Endothelial cell (in vitro differentiated cells): ENCODE measurements around the gene RNF169. TPM values are rescaled to one million over a fixed set of nuclear protein-coding genes. Genes with fewer than 3 reads are reported as not detected.

Source experiments
- DNase-seq: peaks from one replicate; pipeline ENCODE4 v3.0.0; 2021; ENCODE audit warnings: low spot score
- H3K27ac Mint-ChIP-seq: one replicate; pipeline ENCODE4 v1.8.0; 2021; ENCODE audit warnings: mixed read lengths, inconsistent platforms; ENCODE audit not compliant: unreplicated experiment
- H3K27me3 Mint-ChIP-seq: one replicate; pipeline ENCODE4 v1.8.0; 2021; ENCODE audit warnings: mild to moderate bottlenecking, moderate library complexity, mixed read lengths, inconsistent platforms; ENCODE audit not compliant: unreplicated experiment
- H3K36me3 Mint-ChIP-seq: one replicate; pipeline ENCODE4 v1.8.0; 2021; ENCODE audit warnings: mild to moderate bottlenecking, low read depth, mixed read lengths, inconsistent platforms; ENCODE audit not compliant: unreplicated experiment
- H3K4me1 Mint-ChIP-seq: one replicate; pipeline ENCODE4 v1.8.0; 2021; ENCODE audit warnings: mild to moderate bottlenecking, mixed read lengths, inconsistent platforms; ENCODE audit not compliant: unreplicated experiment
- H3K4me3 Mint-ChIP-seq: one replicate; pipeline ENCODE4 v1.8.0; 2021; ENCODE audit warnings: mild to moderate bottlenecking, mixed read lengths, inconsistent platforms; ENCODE audit not compliant: unreplicated experiment
- H3K9me3 Mint-ChIP-seq: one replicate; pipeline ENCODE4 v1.8.0; 2021; ENCODE audit warnings: mixed read lengths, inconsistent platforms; ENCODE audit not compliant: unreplicated experiment
- total RNA-seq: library from RNA; stranded (reverse); fragmentation: NEBNext Ultra II Directional; extraction: Animal tissue kit (Norgen Biotek cat#: 25700); gene quantifications from one replicate; pipeline ENCODE4 v1.2.1, GENCODE V29; 2021; ENCODE audit not compliant: unreplicated experiment
- TF ChIP-seq, protein P1 (sequence below): fragments of 200-600 bp; sonication (generic); IDR thresholded peaks from one replicate; pipeline ENCODE4 v1.5.0; 2021; ENCODE audit warnings: antibody characterized with exemption; ENCODE audit not compliant: unreplicated experiment

The RNF169 gene
- total RNA-seq, 1 donor from 2014 or later, result 16.8 TPM

GRCh38 chr11:74826901-74827300 lies 78.3 kb downstream of the RNF169 start:
- Mint-ChIP-seq H3K4me1 (peaks cover under 1% of the 10 kb centered on the region), H3K4me3 (peak overlapping the region; percentile 75)
- TF ChIP-seq, protein P1, sequence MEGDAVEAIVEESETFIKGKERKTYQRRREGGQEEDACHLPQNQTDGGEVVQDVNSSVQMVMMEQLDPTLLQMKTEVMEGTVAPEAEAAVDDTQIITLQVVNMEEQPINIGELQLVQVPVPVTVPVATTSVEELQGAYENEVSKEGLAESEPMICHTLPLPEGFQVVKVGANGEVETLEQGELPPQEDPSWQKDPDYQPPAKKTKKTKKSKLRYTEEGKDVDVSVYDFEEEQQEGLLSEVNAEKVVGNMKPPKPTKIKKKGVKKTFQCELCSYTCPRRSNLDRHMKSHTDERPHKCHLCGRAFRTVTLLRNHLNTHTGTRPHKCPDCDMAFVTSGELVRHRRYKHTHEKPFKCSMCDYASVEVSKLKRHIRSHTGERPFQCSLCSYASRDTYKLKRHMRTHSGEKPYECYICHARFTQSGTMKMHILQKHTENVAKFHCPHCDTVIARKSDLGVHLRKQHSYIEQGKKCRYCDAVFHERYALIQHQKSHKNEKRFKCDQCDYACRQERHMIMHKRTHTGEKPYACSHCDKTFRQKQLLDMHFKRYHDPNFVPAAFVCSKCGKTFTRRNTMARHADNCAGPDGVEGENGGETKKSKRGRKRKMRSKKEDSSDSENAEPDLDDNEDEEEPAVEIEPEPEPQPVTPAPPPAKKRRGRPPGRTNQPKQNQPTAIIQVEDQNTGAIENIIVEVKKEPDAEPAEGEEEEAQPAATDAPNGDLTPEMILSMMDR, result no peak

DNA sequence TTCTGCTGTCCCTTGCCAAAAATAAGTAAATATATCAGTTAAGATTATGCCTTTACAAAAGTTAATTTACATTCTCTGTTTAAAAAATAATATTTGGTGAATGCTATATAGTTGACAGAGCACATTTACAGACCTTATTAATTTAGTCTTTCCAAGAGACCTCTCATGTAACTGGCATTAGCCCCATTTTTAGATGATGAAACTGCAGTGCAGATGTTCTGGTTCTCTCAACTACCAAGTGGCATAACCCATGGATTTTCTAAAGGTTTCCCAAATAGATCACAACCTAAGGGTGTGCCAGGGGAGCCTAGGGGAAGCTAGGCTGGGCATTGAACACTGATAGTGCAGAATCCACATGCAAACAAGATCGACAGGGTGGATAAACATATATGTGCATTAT lies 88.5 kb downstream of the RNF169 start:
- DNase-seq, result no peak
- H3K36me3 Mint-ChIP-seq, result peaks cover 19% of the 10 kb centered on the region
- H3K4me1 Mint-ChIP-seq, result peaks cover 16% of the 10 kb centered on the region
- H3K9me3 Mint-ChIP-seq, result no peaks in the 10 kb centered on the region
- TF ChIP-seq, protein P1, result no peak
- H3K4me3 Mint-ChIP-seq, result no peak overlapping the region
- no peak overlapping the region for H3K27ac Mint-ChIP-seq
- H3K27me3 Mint-ChIP-seq, result peaks cover 7% of the 10 kb centered on the region

More at GRCh38 chr11:74826901-74827300, 78.3 kb downstream of the RNF169 start:
- no peak overlapping the region for H3K27ac Mint-ChIP-seq
- H3K27me3 Mint-ChIP-seq, result peaks cover 1% of the 10 kb centered on the region
- no peak for DNase-seq
- H3K9me3 Mint-ChIP-seq, result peaks cover 18% of the 10 kb centered on the region
- H3K36me3 Mint-ChIP-seq, result peaks cover 52% of the 10 kb centered on the region

- H3K4me1 Mint-ChIP-seq, result peaks cover 16% of the 10 kb centered on the region
- no peaks in the 10 kb centered on the region for H3K9me3 Mint-ChIP-seq
- peaks cover 22% of the 10 kb centered on the region for H3K36me3 Mint-ChIP-seq
- H3K27ac Mint-ChIP-seq, result no peak overlapping the region
- no peak for DNase-seq
- TF ChIP-seq, protein P1, result no peak
- no peak overlapping the region for H3K4me3 Mint-ChIP-seq
- peaks cover 7% of the 10 kb centered on the region for H3K27me3 Mint-ChIP-seq
These were observed 89.5 kb downstream of the RNF169 start for GRCh38 chr11:74838188-74838587.

DNA sequence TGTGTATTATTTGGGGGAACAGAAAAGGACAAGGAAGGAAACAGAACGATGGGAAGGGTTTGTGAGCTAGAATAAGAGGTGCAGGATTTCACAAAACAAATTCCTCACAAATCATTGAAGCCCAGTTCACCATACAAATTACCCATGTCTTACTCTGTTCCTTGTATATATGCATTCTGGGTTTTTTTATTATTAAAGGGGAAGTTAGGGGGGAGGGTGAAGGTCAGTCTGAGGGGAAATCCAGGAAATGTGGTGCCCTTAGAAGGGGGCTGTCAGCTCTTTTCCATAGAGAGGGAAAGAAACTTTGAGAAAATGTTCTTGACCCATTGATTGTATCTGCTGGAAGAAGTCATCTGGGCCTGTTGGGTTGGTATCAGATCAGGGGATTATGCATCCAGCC lies 90.8 kb downstream of the RNF169 start:
- no peak for DNase-seq
- Mint-ChIP-seq H3K4me3 (peak overlapping the region; percentile 10), H3K27ac (no peak overlapping the region), H3K9me3 (no peaks in the 10 kb centered on the region), H3K36me3 (peaks cover 23% of the 10 kb centered on the region), H3K4me1 (peaks cover 16% of the 10 kb centered on the region), H3K27me3 (peaks cover 7% of the 10 kb centered on the region)
- TF ChIP-seq, protein P1, result no peak

DNA sequence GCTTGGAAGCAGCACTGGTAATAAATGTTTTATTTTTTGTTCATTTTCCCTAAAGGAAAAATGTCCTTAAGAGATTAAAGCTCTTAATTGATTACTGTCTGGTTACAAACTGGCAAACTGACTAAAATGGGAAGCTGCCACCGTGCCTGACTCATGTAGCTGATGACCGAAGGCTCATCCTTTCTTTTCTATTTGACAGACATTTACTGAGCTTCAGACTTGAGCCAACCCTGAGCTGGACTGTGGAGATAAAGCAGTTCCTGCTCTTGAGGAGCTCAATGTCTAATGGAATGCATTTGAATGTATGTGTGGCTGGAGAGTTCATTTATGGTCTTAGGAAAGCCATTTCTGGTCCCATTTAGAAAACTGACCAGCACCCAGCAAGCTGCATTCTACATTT lies 91.3 kb downstream of the RNF169 start:
- DNase-seq, result no peak
- Mint-ChIP-seq H3K4me3 (no peak overlapping the region), H3K4me1 (peaks cover 16% of the 10 kb centered on the region), H3K9me3 (no peaks in the 10 kb centered on the region), H3K27me3 (peaks cover 7% of the 10 kb centered on the region), H3K27ac (no peak overlapping the region), H3K36me3 (peaks cover 22% of the 10 kb centered on the region)
- TF ChIP-seq, protein P1, result no peak
